ENCODE results near the gene BHLHA15.

The BHLHA15 gene

DNA sequence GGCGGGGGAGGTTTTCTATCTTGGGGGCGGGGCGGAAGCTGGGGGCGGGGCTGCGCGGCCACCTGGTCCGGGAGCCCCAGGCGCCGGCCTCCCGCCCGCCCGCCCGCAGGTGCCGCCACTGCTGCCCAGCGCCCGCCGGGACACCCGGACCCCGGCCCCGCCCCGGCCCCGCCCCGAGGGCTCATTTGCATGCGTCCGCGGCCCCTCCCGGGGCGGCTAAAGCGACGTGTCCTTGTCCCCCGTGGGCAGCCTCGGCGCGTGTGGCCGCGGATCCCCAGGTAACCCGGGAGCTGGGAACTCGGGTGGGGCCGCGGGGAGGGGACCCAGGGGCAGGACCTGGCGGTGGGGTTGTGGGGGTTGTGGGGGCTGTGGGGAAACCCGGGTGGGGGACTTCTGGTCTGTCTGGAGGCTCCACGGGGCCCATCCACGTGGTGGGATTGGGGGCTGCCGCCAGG lies at the start of gene BHLHA15:
BHLHA15 (plus strand) TSS at position 219 of the 455 bp plus-strand sequence. CDS start 871 bp downstream, outside the sequence.
- Histone ChIP-seq H3K36me3 (ENCODE audit: insufficient read depth, low read length) (no peaks in the 10 kb centered on the region), H3K4me3 (ENCODE audit: low read depth, low read length) (0 out of 2 replicates have a peak within 1 kb of the TSS, but pooled peaks have one; percentile 25), H2AFZ (ENCODE audit: low read length, unreplicated experiment) (no peak within 1 kb of the TSS), H3K27me3 (ENCODE audit: insufficient read depth, low read length) (no peaks in the 10 kb centered on the region), H3K79me2 (ENCODE audit: control insufficient read depth, insufficient read depth, low read length, unreplicated experiment) (no peaks in the 10 kb centered on the region), H3K27ac (ENCODE audit: low read depth, low read length) (no peak within 1 kb of the TSS), H3K4me1 (ENCODE audit: control insufficient read depth, insufficient read depth, low read length, unreplicated experiment) (no peaks in the 10 kb centered on the region)

DNA sequence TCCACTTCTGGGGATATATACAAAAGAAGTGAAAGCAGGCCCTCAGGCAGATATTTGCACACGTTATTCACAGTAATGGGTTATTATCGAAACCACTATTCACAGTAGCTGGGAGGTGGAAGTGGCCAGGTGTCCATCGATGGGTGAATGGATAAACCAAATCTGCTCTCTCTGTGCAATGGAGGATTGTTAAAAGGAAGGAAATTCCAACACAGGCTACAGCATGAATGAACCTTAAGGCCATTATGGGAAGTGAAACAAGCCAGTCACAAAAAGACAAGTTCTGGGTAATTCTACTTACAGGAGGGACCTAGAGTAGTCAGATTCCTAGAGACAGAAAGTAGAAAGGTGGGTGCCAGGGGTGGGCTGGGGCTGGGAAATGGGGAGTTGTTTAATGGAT lies 48.5 kb upstream of the BHLHA15 start:
- H3K79me2 ChIP-seq (ENCODE audit: control insufficient read depth, insufficient read depth, low read length, unreplicated experiment), result no peaks in the 10 kb centered on the region
- no peak overlapping the region for H3K27ac ChIP-seq (ENCODE audit: low read depth, low read length)
- H3K4me1 ChIP-seq (ENCODE audit: control insufficient read depth, insufficient read depth, low read length, unreplicated experiment), result no peaks in the 10 kb centered on the region
- H3K27me3 ChIP-seq (ENCODE audit: insufficient read depth, low read length), result no peaks in the 10 kb centered on the region
- no peak overlapping the region for H2AFZ ChIP-seq (ENCODE audit: low read length, unreplicated experiment)
- no peak overlapping the region for H3K4me3 ChIP-seq (ENCODE audit: low read depth, low read length)
- H3K36me3 ChIP-seq (ENCODE audit: insufficient read depth, low read length), result no peaks in the 10 kb centered on the region

DNA sequence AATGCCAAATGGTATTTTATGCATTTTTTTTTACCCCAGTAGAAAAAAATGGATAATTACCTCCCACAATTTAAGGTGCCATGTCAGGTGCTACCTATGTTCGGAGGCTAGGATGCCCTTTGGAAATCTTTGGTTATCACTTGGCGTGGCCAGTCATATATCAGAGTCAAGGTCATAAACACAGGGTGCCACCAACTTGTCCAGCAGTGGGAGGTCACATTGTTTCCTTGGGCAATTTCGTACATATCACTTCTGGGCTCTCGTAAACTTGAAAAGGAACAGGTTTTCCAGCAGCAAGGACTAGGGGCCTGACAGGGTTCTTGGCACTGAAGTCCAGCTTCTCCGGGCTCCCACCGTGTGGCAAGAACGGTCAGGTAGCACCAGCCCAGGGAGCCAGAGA lies 48.0 kb upstream of the BHLHA15 start:
- H3K27ac ChIP-seq (ENCODE audit: low read depth, low read length), result no peak overlapping the region
- H3K4me1 ChIP-seq (ENCODE audit: control insufficient read depth, insufficient read depth, low read length, unreplicated experiment), result no peaks in the 10 kb centered on the region
- no peak overlapping the region for H3K4me3 ChIP-seq (ENCODE audit: low read depth, low read length)
- no peak overlapping the region for H2AFZ ChIP-seq (ENCODE audit: low read length, unreplicated experiment)
- H3K79me2 ChIP-seq (ENCODE audit: control insufficient read depth, insufficient read depth, low read length, unreplicated experiment), result no peaks in the 10 kb centered on the region
- H3K27me3 ChIP-seq (ENCODE audit: insufficient read depth, low read length), result no peaks in the 10 kb centered on the region
- H3K36me3 ChIP-seq (ENCODE audit: insufficient read depth, low read length), result no peaks in the 10 kb centered on the region

DNA sequence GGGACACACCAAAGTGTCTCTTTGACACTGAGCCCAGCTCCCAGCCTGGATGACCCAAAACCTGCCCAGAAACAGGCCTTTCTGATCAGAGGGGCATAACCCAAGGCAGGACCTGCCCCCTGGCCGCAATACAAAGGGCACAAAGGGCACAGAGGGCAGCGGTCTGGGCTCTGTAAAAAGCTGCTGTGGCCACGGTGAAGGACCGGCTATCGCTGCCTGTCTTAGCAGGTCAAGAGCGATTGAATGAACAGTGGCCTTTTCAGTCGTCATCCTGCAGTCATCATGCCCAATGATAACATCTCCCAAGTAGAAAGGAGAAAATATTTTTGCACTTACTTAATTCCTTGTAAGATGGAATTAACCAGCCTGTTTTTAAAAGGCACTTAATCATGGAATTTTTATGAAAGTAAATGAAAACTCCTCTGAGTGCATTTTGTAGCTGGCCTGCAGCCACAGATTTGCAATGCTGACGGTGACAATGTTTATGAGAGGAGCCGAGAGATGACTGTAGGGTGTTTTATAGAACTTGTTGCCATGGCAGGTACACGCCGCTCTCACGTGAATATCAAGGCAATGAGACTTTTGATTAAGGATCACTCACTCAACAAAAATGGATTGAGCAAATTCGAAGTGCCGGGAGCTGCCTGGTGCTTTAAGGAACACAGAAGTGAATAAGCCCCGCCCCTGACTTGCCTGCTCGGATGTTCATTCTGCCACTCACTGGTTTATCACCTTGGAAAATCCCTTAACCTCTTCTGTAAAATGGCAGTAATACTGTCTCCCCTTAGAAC lies 47.3 kb upstream of the BHLHA15 start:
- no peaks in the 10 kb centered on the region for H3K79me2 ChIP-seq (ENCODE audit: control insufficient read depth, insufficient read depth, low read length, unreplicated experiment)
- no peaks in the 10 kb centered on the region for H3K27me3 ChIP-seq (ENCODE audit: insufficient read depth, low read length)
- H3K27ac ChIP-seq (ENCODE audit: low read depth, low read length), result no peak overlapping the region
- H3K36me3 ChIP-seq (ENCODE audit: insufficient read depth, low read length), result no peaks in the 10 kb centered on the region
- H3K4me1 ChIP-seq (ENCODE audit: control insufficient read depth, insufficient read depth, low read length, unreplicated experiment), result no peaks in the 10 kb centered on the region
- no peak overlapping the region for H2AFZ ChIP-seq (ENCODE audit: low read length, unreplicated experiment)
- H3K4me3 ChIP-seq (ENCODE audit: low read depth, low read length), result no peak overlapping the region

DNA sequence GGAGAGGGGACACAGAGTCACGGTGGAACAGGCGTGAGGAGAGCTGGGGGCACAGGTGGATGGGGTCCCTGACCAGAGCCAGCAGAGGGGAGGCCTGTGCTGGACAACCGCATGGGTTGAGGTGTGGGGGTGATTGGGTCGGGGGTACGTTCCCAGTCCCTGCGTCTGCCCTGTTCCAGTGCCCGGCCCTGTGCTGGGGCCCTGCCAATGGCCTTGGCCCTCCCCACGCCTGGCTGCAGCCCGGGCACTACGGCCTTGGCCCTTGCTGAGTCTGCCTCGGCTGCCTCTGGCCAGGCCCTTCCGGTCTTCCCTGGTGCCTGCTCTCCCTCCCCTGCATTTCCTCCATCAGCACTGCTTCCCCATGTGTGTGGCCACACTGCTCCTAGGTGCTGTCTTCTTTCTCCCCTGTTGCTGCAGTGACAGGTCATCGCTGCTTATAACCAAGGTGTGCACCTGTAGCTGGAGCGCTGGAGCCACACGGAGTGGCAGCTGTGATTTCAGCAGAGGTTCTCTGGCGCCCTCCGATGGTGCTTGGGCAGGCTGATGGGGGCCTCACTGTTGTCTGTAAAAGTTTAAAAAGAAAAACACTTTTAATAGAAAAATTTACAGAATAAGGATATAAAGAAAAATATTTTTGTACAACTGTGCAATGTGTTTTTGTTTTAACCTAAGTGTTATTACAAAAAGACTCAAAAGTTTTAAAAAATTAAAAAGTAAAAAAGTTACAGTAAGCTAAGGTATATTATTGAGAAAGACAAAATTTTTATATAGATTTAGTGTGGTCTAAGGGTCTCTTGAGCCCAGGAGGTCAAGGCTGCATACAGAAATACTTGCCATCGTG lies 45.2 kb upstream of the BHLHA15 start:
- H3K36me3 ChIP-seq (ENCODE audit: insufficient read depth, low read length), result no peaks in the 10 kb centered on the region
- no peaks in the 10 kb centered on the region for H3K27me3 ChIP-seq (ENCODE audit: insufficient read depth, low read length)
- H3K4me3 ChIP-seq (ENCODE audit: low read depth, low read length), result no peak overlapping the region
- H3K79me2 ChIP-seq (ENCODE audit: control insufficient read depth, insufficient read depth, low read length, unreplicated experiment), result no peaks in the 10 kb centered on the region
- no peak overlapping the region for H2AFZ ChIP-seq (ENCODE audit: low read length, unreplicated experiment)
- H3K27ac ChIP-seq (ENCODE audit: low read depth, low read length), result no peak overlapping the region
- H3K4me1 ChIP-seq (ENCODE audit: control insufficient read depth, insufficient read depth, low read length, unreplicated experiment), result no peaks in the 10 kb centered on the region

DNA sequence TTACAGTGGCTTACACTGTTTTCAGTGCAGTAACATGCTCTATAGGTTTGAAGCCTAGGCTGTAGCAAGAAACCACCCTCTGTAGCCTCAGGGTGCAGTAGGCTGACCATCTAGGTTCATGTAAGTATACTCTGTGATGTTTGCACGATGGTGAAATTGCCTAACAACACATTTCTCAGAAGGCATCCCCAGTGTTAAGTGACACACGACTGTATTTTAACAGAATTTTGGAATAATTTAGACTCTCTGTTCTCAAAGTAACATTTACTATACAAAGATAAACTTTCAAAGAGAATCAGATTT lies 44.6 kb upstream of the BHLHA15 start:
- Histone ChIP-seq H3K4me1 (ENCODE audit: control insufficient read depth, insufficient read depth, low read length, unreplicated experiment) (no peaks in the 10 kb centered on the region), H3K27ac (ENCODE audit: low read depth, low read length) (no peak overlapping the region), H3K4me3 (ENCODE audit: low read depth, low read length) (no peak overlapping the region), H3K79me2 (ENCODE audit: control insufficient read depth, insufficient read depth, low read length, unreplicated experiment) (no peaks in the 10 kb centered on the region), H3K27me3 (ENCODE audit: insufficient read depth, low read length) (no peaks in the 10 kb centered on the region), H3K36me3 (ENCODE audit: insufficient read depth, low read length) (no peaks in the 10 kb centered on the region), H2AFZ (ENCODE audit: low read length, unreplicated experiment) (no peak overlapping the region)

DNA sequence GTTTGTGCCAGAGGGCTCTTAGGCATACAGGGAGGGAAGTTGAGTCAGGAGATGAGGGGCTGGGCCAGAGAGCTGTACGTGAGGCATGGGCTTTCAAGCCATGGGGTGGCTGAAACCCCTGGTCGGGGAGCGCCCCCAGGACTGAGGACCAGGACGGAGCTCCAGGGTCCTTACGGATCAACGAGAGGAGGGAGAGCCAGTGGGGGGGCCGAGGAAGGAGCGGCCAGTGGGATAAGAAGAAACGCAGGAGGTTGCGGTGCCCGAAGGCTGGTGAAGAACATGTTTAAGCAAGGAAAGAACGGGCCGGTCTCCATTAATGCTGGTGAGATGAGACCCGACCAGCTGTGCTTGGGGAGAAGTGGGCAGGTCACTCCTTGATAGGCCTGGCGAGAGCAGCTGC lies 43.6 kb upstream of the BHLHA15 start:
- Histone ChIP-seq H3K4me1 (ENCODE audit: control insufficient read depth, insufficient read depth, low read length, unreplicated experiment) (no peaks in the 10 kb centered on the region), H2AFZ (ENCODE audit: low read length, unreplicated experiment) (no peak overlapping the region), H3K27me3 (ENCODE audit: insufficient read depth, low read length) (no peaks in the 10 kb centered on the region), H3K36me3 (ENCODE audit: insufficient read depth, low read length) (no peaks in the 10 kb centered on the region), H3K79me2 (ENCODE audit: control insufficient read depth, insufficient read depth, low read length, unreplicated experiment) (no peaks in the 10 kb centered on the region), H3K4me3 (ENCODE audit: low read depth, low read length) (no peak overlapping the region), H3K27ac (ENCODE audit: low read depth, low read length) (no peak overlapping the region)

DNA sequence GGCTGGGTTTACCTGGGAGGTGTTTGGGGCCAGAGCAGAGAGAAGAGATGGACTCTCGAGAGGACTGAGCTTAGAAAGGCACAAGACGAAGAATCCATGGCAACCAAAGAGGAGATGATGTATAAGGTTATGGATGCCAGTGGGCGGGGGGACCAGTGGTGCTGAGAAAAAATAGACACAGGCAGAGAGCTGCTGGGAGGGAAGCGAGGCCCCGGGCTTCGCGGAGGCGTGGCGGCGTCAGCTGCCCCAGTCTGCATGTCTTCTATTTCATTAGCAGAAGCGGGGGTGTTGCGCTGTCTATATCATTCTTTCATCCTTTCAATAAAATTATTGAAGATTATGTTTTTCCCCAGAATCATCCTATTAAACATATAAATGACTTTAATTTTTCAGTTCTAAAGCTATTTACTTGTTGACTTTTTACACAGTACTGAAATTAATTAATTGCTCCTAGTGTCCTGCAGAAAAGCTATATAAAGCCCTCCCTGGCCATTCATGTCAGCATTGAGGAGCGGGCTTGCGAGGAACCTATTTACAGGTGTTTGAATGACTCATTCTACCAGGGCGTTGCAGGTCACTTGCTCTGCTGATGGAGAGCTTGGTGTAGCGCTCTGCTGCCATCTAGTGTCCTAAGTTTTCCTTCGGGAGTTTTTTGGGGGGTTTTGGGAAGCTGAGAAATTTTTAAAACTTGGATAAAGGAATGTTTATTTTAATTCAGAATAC lies 42.9 kb upstream of the BHLHA15 start:
- no peaks in the 10 kb centered on the region for H3K4me1 ChIP-seq (ENCODE audit: control insufficient read depth, insufficient read depth, low read length, unreplicated experiment)
- no peaks in the 10 kb centered on the region for H3K79me2 ChIP-seq (ENCODE audit: control insufficient read depth, insufficient read depth, low read length, unreplicated experiment)
- H3K36me3 ChIP-seq (ENCODE audit: insufficient read depth, low read length), result no peaks in the 10 kb centered on the region

DNA sequence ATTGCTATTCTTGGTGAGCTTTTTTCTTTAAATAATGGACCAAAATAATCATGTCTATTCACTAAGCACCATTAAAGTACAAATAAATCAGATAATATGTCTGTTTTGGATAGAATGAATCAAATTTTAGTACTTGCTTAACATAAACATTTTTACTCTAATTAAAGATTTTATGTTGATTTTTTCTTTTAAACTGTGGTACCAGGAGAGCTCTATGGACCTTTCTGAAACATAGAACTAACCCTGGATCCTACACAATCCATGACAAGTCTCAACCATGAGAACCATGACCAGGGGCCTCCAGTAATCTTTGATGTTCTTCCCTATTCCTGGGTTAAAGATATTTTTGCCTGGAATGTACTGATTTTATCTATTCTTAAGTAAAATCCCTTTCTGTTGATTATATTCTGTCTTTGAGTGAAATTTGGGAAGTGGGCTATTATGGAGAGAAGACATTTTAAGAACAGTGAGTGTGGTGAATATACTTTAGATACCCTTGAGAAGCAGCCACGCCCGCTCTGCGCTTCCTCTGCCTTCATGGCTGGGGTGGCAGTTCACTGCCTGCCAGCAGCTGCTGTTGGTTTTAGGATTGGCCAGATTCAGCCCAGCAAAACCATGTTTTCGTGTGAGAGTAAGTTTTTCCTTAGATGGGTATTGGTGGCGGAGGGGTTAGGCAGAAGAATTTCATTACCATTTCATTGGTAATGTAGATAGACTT lies 42.2 kb upstream of the BHLHA15 start:
- no peak overlapping the region for H3K4me3 ChIP-seq (ENCODE audit: low read depth, low read length)
- H3K4me1 ChIP-seq (ENCODE audit: control insufficient read depth, insufficient read depth, low read length, unreplicated experiment), result no peaks in the 10 kb centered on the region
- H2AFZ ChIP-seq (ENCODE audit: low read length, unreplicated experiment), result no peak overlapping the region
- no peaks in the 10 kb centered on the region for H3K36me3 ChIP-seq (ENCODE audit: insufficient read depth, low read length)
- H3K27me3 ChIP-seq (ENCODE audit: insufficient read depth, low read length), result no peaks in the 10 kb centered on the region
- no peaks in the 10 kb centered on the region for H3K79me2 ChIP-seq (ENCODE audit: control insufficient read depth, insufficient read depth, low read length, unreplicated experiment)
- no peak overlapping the region for H3K27ac ChIP-seq (ENCODE audit: low read depth, low read length)

More for the DNA sequence above, 42.9 kb upstream of the BHLHA15 start:
- H3K4me3 ChIP-seq (ENCODE audit: low read depth, low read length), result no peak overlapping the region
- no peak overlapping the region for H3K27ac ChIP-seq (ENCODE audit: low read depth, low read length)
- no peak overlapping the region for H2AFZ ChIP-seq (ENCODE audit: low read length, unreplicated experiment)
- H3K27me3 ChIP-seq (ENCODE audit: insufficient read depth, low read length), result no peaks in the 10 kb centered on the region

DNA sequence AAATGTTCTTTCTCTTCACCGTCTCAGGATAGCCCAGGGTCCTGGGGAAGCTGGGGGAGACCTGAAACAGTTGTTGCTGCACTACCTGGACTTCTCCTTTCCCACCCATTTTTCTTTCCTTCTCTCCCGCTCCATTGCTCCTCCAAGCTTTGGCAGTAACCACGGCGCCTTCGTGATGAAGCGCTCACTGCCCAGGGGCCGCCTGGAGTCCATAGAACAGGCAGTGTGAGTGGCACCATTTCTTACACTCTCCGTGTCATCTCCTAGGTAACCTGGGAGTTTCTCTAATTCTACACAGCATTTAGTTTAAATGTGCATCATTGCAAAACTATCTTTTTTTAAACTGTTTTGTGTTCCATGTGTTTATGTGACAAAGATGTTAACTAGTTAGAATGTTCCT lies 40.3 kb upstream of the BHLHA15 start:
- Histone ChIP-seq H3K79me2 (ENCODE audit: control insufficient read depth, insufficient read depth, low read length, unreplicated experiment) (no peaks in the 10 kb centered on the region), H3K4me1 (ENCODE audit: control insufficient read depth, insufficient read depth, low read length, unreplicated experiment) (no peaks in the 10 kb centered on the region), H2AFZ (ENCODE audit: low read length, unreplicated experiment) (no peak overlapping the region), H3K27ac (ENCODE audit: low read depth, low read length) (no peak overlapping the region), H3K36me3 (ENCODE audit: insufficient read depth, low read length) (peaks cover 3% of the 10 kb centered on the region; the same call in 1 of the 2 replicates), H3K4me3 (ENCODE audit: low read depth, low read length) (no peak overlapping the region), H3K27me3 (ENCODE audit: insufficient read depth, low read length) (no peaks in the 10 kb centered on the region)

Measured in ACC112 (cell line).